KOPT-K1 (cell line): ENCODE measurements around the gene SMAD7.

ENCODE experiments used
- H3K27ac ChIP-seq: fragments of 200-600 bp; sonication (generic); 2 replicates; pipeline ENCODE4 v1.5.1; 2016; ENCODE audit warnings: antibody characterized with exemption, mild to moderate bottlenecking, low read depth, low read length; ENCODE audit not compliant: poor library complexity, severe bottlenecking
- H3K36me3 ChIP-seq: fragments of 200-600 bp; sonication (generic); 2 replicates; pipeline ENCODE4 v1.5.1; 2017; ENCODE audit warnings: antibody characterized with exemption, mild to moderate bottlenecking, low read length, moderate library complexity; ENCODE audit not compliant: insufficient read depth
- H3K9me3 ChIP-seq: fragments of 200-600 bp; sonication (generic); 2 replicates; pipeline ENCODE4 v1.5.1; 2017; ENCODE audit warnings: antibody characterized with exemption, low read length, mild to moderate bottlenecking; ENCODE audit not compliant: insufficient read depth, poor library complexity, severe bottlenecking

The SMAD7 gene

DNA sequence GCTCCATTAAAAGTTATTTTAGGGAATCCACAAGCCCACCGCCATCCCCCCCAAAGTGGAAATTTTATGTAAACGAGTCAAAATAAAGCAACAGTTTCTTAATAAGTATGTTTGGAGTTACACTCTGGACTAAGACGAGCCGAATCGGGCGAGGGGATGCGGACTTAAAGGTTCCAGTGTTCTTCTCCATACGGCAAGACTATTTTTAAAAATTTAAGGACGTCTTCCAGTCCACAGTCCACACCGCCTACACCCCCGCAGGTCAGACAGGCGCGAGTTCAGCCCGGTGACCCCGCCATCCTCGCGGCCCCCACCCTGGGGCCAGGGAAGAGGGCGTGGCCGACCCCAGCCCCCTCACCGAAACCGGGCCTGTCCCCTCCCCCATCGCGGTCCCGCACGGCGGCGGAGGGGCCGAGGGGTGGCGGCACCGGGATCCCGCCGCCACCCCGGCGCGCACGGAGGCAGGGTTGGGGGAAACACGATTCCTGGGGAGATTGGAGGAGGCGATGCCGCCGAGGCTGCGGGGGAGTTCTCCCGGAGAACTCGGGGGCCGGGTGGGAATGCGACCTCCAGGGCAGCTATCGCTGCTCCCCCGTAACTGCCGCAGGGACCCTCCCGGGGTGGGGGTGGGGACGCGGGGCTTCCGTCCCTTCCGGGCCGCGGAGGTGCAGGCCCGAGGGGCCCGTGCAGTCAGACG, 24.5 kb upstream of the SMAD7 start:
- no peaks in the 10 kb centered on the region for H3K9me3 ChIP-seq
- no peak overlapping the region for H3K27ac ChIP-seq
- no peaks in the 10 kb centered on the region for H3K36me3 ChIP-seq

DNA sequence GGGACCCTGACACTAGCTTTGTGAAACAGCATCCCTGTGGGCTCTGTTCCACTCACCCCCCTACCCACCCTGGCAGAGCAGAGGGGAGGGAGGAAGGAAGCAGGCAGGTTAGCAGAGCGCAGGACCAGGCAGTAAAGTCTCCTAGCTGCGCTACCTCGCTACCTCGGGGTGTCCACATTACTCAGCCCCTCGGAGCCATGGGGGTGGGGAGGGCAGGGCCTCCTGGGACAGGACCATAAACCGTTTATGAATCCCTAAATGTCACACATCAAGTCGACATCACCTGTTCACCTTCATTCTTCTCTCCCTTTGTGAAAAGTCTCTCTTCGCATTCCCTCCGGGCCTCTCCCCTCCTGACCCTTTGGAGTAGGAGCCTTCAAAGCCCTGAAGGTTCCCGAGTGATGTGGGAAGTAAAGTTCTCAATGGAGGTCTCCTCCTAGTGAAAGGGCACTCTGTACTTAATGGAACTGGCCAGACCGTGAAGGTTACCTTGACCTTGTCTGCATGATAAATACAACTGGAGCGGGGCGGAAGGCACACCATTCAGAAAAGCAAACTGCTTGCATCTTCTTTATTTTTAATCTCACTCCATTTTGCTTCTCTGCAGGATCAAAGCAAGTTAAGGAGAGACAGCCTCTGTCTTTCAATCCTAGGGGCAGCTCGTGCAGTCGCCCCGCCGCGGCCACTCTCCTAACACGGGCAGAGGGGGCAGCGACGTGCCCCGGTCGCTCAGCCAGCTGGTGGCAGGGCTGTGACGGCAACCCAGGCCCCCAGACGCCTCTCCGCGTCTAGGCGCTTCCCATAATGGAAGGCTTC, 23.7 kb upstream of the SMAD7 start:
- no peaks in the 10 kb centered on the region for H3K36me3 ChIP-seq
- no peak overlapping the region for H3K27ac ChIP-seq
- no peaks in the 10 kb centered on the region for H3K9me3 ChIP-seq

- Histone ChIP-seq H3K27ac (no peak overlapping the region), H3K36me3 (no peaks in the 10 kb centered on the region), H3K9me3 (no peaks in the 10 kb centered on the region)
These were observed 23.0 kb upstream of the SMAD7 start for GRCh38 chr18:48973731-48974130.

GRCh38 chr18:48968412-48969215, 17.8 kb upstream of the SMAD7 start:
- no peak overlapping the region for H3K27ac ChIP-seq
- H3K36me3 ChIP-seq = no peaks in the 10 kb centered on the region
- H3K9me3 ChIP-seq = no peaks in the 10 kb centered on the region

- H3K27ac ChIP-seq = no peak overlapping the region
- H3K9me3 ChIP-seq = no peaks in the 10 kb centered on the region
- no peaks in the 10 kb centered on the region for H3K36me3 ChIP-seq
These were observed 16.8 kb upstream of the SMAD7 start for GRCh38 chr18:48967545-48967944.

DNA sequence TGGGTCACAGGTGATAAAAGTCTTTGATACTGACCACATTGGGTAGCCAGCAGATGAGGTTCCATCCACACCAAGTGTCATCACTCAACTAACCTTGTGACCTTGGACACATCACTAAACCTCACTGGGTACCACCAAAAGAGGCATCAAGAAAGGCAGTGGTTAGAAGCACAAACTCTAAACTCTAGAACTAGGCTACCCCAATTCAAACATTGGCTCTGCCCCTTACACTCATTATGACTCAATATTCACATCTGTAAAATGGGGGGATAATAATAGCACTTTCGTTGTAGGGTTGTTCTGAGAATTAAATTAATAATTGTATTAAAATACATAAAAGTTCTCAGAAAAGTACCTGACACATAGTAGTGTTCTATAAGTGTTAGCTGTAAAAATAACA, 15.8 kb upstream of the SMAD7 start:
- no peaks in the 10 kb centered on the region for H3K36me3 ChIP-seq
- no peak overlapping the region for H3K27ac ChIP-seq
- no peaks in the 10 kb centered on the region for H3K9me3 ChIP-seq

DNA sequence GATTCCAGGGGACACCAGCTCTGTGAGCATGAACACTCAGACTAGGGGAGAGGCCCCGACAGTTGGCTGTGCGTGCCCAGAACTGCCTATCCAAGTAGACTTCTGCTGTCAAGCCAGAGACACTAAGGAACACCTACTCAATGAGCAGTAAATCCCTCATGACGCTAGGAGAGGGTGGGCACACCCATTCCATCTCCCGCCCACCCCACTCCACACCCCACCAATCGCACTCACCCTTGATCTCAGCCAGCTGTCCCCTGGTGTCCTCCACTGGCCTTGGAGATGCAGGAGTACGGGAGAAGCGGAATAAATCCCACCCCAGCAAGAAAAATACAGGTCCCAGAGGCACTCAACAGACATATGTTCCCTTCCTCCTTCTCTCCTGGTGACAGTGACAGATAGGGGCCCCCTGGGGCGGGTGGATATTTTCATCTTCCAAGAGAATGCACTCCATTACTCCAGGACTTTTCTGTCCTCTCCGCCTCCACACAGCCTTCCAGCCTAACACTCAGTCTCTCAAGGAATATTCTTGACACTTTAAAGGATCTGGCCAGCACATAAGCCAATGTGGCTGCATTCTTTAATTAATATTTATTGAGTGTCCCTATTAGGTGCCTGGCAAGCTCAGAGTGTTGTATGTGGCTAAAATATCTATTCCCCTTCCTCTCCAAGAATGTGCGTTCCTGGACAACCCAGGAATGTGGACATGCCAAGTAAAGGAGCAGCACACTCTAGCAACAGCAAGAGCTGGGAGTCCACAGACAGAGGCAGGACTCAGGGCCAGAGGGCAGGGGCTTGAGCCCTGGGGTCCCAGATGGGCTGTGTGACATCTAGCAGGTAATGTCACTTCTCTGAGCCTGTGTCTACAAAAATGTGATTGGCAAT, 13.1 kb upstream of the SMAD7 start:
- no peaks in the 10 kb centered on the region for H3K36me3 ChIP-seq
- H3K9me3 ChIP-seq = no peaks in the 10 kb centered on the region
- H3K27ac ChIP-seq = no peak overlapping the region

- Histone ChIP-seq H3K36me3 (no peaks in the 10 kb centered on the region), H3K27ac (no peak overlapping the region), H3K9me3 (no peaks in the 10 kb centered on the region)
These were observed 12.3 kb upstream of the SMAD7 start for GRCh38 chr18:48962994-48963561.

- no peak overlapping the region for H3K27ac ChIP-seq
- no peaks in the 10 kb centered on the region for H3K9me3 ChIP-seq
These were observed 11.7 kb upstream of the SMAD7 start for GRCh38 chr18:48962252-48962993.

DNA sequence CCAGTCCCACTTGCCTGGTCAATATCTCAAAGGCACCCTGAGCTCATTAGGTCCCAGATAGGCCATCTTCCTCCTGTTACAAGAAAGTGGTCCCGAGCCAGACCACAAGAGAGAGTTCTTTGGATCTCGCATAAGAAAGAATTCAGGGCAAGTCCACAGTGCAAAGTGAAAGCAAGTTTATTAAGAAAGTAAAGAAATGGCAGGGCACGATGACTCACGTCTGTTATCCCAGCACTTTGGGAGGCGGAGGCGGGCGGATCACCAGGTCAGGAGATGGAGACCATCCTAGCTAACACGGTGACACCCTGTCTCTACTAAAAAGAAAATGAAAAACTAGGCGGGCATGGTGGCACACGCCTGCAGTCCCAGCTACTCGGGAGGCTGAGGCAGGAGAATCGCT, 10.8 kb upstream of the SMAD7 start:
- H3K36me3 ChIP-seq = no peaks in the 10 kb centered on the region
- H3K27ac ChIP-seq = no peak overlapping the region
- no peaks in the 10 kb centered on the region for H3K9me3 ChIP-seq

More at GRCh38 chr18:48962252-48962993, 11.7 kb upstream of the SMAD7 start:
- H3K36me3 ChIP-seq = no peaks in the 10 kb centered on the region

DNA sequence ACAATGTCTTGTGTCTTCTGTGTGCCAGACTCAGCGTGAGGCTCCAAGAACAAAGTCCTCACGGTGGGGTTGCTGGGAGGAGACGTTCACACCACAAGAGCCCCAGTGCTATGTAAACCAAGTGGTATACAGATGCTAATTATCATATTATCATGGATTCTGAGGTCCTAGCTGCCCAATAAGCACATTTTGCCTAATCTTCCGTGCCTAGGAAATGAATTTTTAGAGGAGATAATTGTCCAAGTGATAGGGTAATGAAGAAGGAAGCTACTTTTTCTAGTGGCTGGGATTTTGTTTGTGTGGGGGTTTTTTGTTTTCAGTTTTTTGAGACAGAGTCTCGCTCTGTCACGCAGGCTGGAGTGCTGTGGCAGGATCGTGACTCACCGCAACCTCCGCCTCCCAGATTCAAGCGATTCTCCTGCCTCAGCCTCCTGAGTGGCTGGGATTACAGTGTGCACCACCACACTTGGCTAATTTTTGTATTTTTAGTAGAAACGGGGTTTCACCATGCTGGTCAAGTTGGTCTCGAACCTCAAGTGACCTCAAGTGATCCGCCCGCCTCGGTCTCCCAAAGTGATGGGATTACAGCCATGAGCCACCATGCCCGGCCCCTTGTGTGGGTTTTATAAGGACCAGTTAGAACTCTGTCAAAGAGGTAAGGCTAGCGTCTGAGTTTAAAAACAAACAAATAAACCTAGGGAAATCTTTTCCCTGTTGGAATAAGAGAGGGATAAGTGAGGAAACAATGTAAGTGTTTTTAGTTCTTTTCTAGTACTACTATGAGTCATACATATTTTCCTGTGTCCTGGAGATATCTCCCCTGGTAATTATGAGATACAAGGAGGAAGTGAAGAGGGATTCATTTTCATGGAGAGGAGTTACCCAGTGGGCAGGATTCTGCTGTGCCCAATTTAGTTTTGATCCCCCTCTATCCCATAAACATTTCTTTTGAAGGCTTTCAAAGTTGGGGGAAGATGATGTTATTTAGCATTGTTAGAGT, 9.5 kb upstream of the SMAD7 start:
- no peak overlapping the region for H3K27ac ChIP-seq
- no peaks in the 10 kb centered on the region for H3K36me3 ChIP-seq
- no peaks in the 10 kb centered on the region for H3K9me3 ChIP-seq

GRCh38 chr18:48959551-48959920, 8.8 kb upstream of the SMAD7 start:
- no peaks in the 10 kb centered on the region for H3K9me3 ChIP-seq
- no peak overlapping the region for H3K27ac ChIP-seq
- no peaks in the 10 kb centered on the region for H3K36me3 ChIP-seq

GRCh38 chr18:48958951-48959350, 8.2 kb upstream of the SMAD7 start:
- Histone ChIP-seq H3K27ac (no peak overlapping the region), H3K36me3 (no peaks in the 10 kb centered on the region), H3K9me3 (no peaks in the 10 kb centered on the region)
